HG02970 (cell line): ENCODE measurements around the gene ATOX1.
"Not testable (repeated sequence)": the region's sequence is repeated elsewhere in the genome, so short reads cannot be mapped to it uniquely, and the experiment has no call there.

ENCODE experiments used
- ATAC-seq: cut with Tn5 transposase; IDR thresholded peaks from one replicate; pipeline ENCODE4 v1.9.1; 2021; ENCODE audit warnings: mild to moderate bottlenecking, moderate library complexity, moderate number of reproducible peaks; ENCODE audit not compliant: unreplicated experiment, low FRiP score

ATOX1 gene

GRCh38 chr5:151758430-151759241, at the start of gene ATOX1:
Gene ATOX1 (minus strand): TSS chr5:151758631. CDS start chr5:151758551, 80 bp downstream.
- ATAC-seq, result peak; percentile 98

GRCh38 chr5:151805414-151806223, 47.2 kb upstream of the ATOX1 start:
- no peak for ATAC-seq

GRCh38 chr5:151800532-151800931, 42.1 kb upstream of the ATOX1 start:
- no peak for ATAC-seq

GRCh38 chr5:151799407-151799806, 41.0 kb upstream of the ATOX1 start:
- no peak for ATAC-seq

GRCh38 chr5:151798674-151799073, 40.2 kb upstream of the ATOX1 start:
- ATAC-seq, result no peak

GRCh38 chr5:151795426-151795825, 37.0 kb upstream of the ATOX1 start:
- no peak for ATAC-seq

GRCh38 chr5:151793358-151793757, 34.9 kb upstream of the ATOX1 start:
- ATAC-seq, result no peak

- no peak for ATAC-seq
Observed at GRCh38 chr5:151787817-151788216, 29.4 kb upstream of the ATOX1 start.

- ATAC-seq, result no peak
Observed at GRCh38 chr5:151786468-151786867, 28.0 kb upstream of the ATOX1 start.

GRCh38 chr5:151784141-151784540, 25.7 kb upstream of the ATOX1 start:
- no peak for ATAC-seq

- ATAC-seq, result not testable (repeated sequence)
Observed at GRCh38 chr5:151783664-151784063, 25.2 kb upstream of the ATOX1 start.

- ATAC-seq, result no peak
Observed at GRCh38 chr5:151781201-151781600, 22.8 kb upstream of the ATOX1 start.

GRCh38 chr5:151780348-151780747, 21.9 kb upstream of the ATOX1 start:
- no peak for ATAC-seq

- ATAC-seq, result no peak
Observed at GRCh38 chr5:151779531-151780125, 21.2 kb upstream of the ATOX1 start.

GRCh38 chr5:151775025-151775606, 16.7 kb upstream of the ATOX1 start:
- no peak for ATAC-seq

GRCh38 chr5:151773951-151774350, 15.5 kb upstream of the ATOX1 start:
- no peak for ATAC-seq

- no peak for ATAC-seq
Observed at GRCh38 chr5:151772846-151773561, 14.6 kb upstream of the ATOX1 start.

GRCh38 chr5:151772029-151772845, 13.8 kb upstream of the ATOX1 start:
- ATAC-seq, result no peak

- peak; percentile 84 for ATAC-seq
Observed at GRCh38 chr5:151771259-151772028, 13.0 kb upstream of the ATOX1 start, which contains the start of gene G3BP1. Gene G3BP1 (plus strand): TSS chr5:151771954. CDS start chr5:151786621, 14,667 bp downstream.
